Measurements from ENCODE around the gene RYR1.

GRCh38 chr19:38517321-38517720 lies 83.8 kb downstream of the RYR1 start:
- TF ChIP-seq EZH2 (IDR thresholded peaks at IDR 0.05; ENCODE audit: insufficient read depth, poor library complexity, severe bottlenecking) (no peak), EZH2phosphoT487 (IDR thresholded peaks at IDR 0.05; ENCODE audit: insufficient read depth, low read depth) (no peak)

All from GM23248 (cell line).